Measurements from ENCODE around the gene MYBPHL.

The MYBPHL gene

DNA sequence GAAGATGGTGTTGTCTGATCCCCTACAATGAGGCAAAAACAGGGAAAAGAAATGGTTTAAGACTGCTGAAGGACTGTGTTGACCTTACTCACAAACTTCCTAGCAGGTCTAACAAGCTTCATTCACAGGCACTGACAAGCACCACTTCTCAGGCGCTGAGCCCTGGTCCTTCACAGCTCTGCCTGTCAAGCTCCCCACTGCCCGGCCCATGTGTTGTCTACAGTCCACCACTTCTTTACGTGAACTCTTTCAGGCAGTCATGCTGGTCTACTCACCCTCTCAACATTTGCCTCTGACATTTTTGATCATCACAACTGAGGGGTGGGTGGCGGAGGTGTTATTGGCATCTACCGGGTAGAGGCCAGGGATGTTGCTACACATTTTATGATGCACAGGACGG is 40.7 kb upstream of the MYBPHL start (continued):
- TF ChIP-seq REST (tag by site-specific recombination; IDR thresholded peaks at IDR 0.05) (no peak), ZNF10 (tag by site-specific recombination; IDR thresholded peaks at IDR 0.05) (no peak), ZSCAN16 (tag by site-specific recombination; IDR thresholded peaks at IDR 0.05) (no peak), ZNF423 (tag by site-specific recombination; IDR thresholded peaks at IDR 0.05) (no peak)

GRCh38 chr1:109341944-109342930 is 35.4 kb upstream of the MYBPHL start:
- POLR2A ChIA-PET, result no interaction called here
- TF ChIP-seq ZFP69B (tag by site-specific recombination; IDR thresholded peaks at IDR 0.05) (no peak), ZNF37A (tag by site-specific recombination; IDR thresholded peaks at IDR 0.05) (no peak), ZNF132 (tag by site-specific recombination; IDR thresholded peaks at IDR 0.05; ENCODE audit: borderline replicate concordance) (no peak)
- Histone ChIP-seq H3K27ac (ENCODE audit: extremely low read depth, low read depth, low read length) (no peak overlapping the region), H3K4me3 (ENCODE audit: low read depth, low read length) (no peak overlapping the region), H3K36me3 (ENCODE audit: control insufficient read depth in 2 of 2, insufficient read depth in 1 of 2, low read length in 2 of 2) (peaks cover 46 to 93% of the 10 kb centered on the region in 2 experiments), H3K9me3 (ENCODE audit: control insufficient read depth, insufficient read depth, low read depth, low read length) (no peaks in the 10 kb centered on the region), H3K4me1 (ENCODE audit: control insufficient read depth, insufficient read depth, low read length) (no peaks in the 10 kb centered on the region)
- CTCF ChIA-PET, result interaction anchor here (1.2 kb wide), 1 partner anchor 65 kb away, joined by 4 read pairs; no protein-coding TSS in a partner anchor

DNA sequence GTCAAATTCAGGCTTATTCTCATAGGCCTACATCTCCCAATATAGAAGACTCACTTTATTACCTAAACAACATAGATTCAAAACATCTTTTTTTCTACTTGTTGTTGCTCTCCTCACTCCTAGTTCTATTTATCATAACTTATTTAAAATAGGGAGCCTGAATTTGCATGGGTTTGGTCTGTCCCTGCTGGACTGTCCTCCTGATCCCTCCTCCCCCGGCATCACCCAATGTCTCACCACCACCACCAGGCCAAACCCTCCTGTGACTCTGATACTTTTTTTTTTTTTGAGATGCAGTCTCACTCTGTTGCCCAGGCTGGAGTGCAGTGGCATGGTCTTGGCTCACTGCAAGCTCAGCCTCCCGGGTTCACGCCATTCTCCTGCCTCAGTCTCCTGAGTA is 31.8 kb upstream of the MYBPHL start:
- ChIA-PET POLR2A (no interaction called here), CTCF (interaction anchor here (0.6 kb wide), 1 partner anchor 387 kb away, joined by 3 read pairs; no protein-coding TSS in a partner anchor)
- H3K27ac ChIP-seq (ENCODE audit: extremely low read depth, low read depth, low read length), result no peak overlapping the region
- TF ChIP-seq YY1 (tag by site-specific recombination; IDR thresholded peaks at IDR 0.05) (no peak), ZBTB20 (tag by site-specific recombination; IDR thresholded peaks at IDR 0.05) (no peak), ZNF138 (tag by site-specific recombination; IDR thresholded peaks at IDR 0.05; ENCODE audit: borderline replicate concordance) (no peak), ZNF335 (tag by site-specific recombination; conservative IDR thresholded peaks at IDR 0.05) (no peak), ZNF843 (tag by site-specific recombination; IDR thresholded peaks at IDR 0.05) (no peak), ZNF37A (tag by site-specific recombination; IDR thresholded peaks at IDR 0.05) (no peak), ZNF202 (tag by site-specific recombination; IDR thresholded peaks at IDR 0.05; ENCODE audit: borderline replicate concordance) (no peak), ZNF366 (tag by site-specific recombination; conservative IDR thresholded peaks at IDR 0.05) (no peak), ZNF239 (tag by site-specific recombination; IDR thresholded peaks at IDR 0.05) (no peak), ZNF548 (tag by site-specific recombination; IDR thresholded peaks at IDR 0.05) (no peak)
- no peaks in the 10 kb centered on the region for H3K4me1 ChIP-seq (ENCODE audit: control insufficient read depth, insufficient read depth, low read length)
- no peak overlapping the region for H3K4me3 ChIP-seq (ENCODE audit: low read depth, low read length)
- peaks cover 38 to 94% of the 10 kb centered on the region in 2 experiments for H3K36me3 ChIP-seq (ENCODE audit: control insufficient read depth in 2 of 2, insufficient read depth in 1 of 2, low read length in 2 of 2)
- no peaks in the 10 kb centered on the region for H3K9me3 ChIP-seq (ENCODE audit: control insufficient read depth, insufficient read depth, low read depth, low read length)

- H3K27ac ChIP-seq (ENCODE audit: extremely low read depth, low read depth, low read length), result no peak overlapping the region
- no peaks in the 10 kb centered on the region for H3K9me3 ChIP-seq (ENCODE audit: control insufficient read depth, insufficient read depth, low read depth, low read length)
- H3K4me3 ChIP-seq (ENCODE audit: low read depth, low read length), result no peak overlapping the region
- peaks cover 40 to 95% of the 10 kb centered on the region in 2 experiments for H3K36me3 ChIP-seq (ENCODE audit: control insufficient read depth in 2 of 2, insufficient read depth in 1 of 2, low read length in 2 of 2)
- POLR2A ChIA-PET, result no interaction called here
- CTCF ChIA-PET, result no interaction called here
- H3K4me1 ChIP-seq (ENCODE audit: control insufficient read depth, insufficient read depth, low read length), result no peaks in the 10 kb centered on the region
- TF ChIP-seq KLF10 (tag by site-specific recombination; IDR thresholded peaks at IDR 0.05) (no peak), ZNF677 (tag by site-specific recombination; IDR thresholded peaks at IDR 0.05) (no peak), TCF7L2 (IDR thresholded peaks at IDR 0.05; ENCODE audit: borderline replicate concordance, low read depth, low read length) (no peak), ZNF24 (tag by site-specific recombination; IDR thresholded peaks at IDR 0.05) (no peak), REST (tag by site-specific recombination; IDR thresholded peaks at IDR 0.05) (no peak), MZF1 (tag by site-specific recombination; IDR thresholded peaks at IDR 0.05; ENCODE audit: borderline replicate concordance) (no peak), ZNF311 (tag by site-specific recombination; IDR thresholded peaks at IDR 0.05; ENCODE audit: borderline replicate concordance) (no peak)
Observed at GRCh38 chr1:109338091-109338490, 31.3 kb upstream of the MYBPHL start.

Measured in HEK293 (cell line).